Effector memory CD4-positive, alpha-beta T cell (primary cell): ENCODE results near the gene PSMB5.

ENCODE experiments used
- DNase-seq, 3 donors: peaks; one replicate each; pipeline ENCODE4 v3.0.0-alpha.2; 2020
- H3K27ac ChIP-seq: 2 replicates; pipeline ENCODE4 v1.7.0; 2013; ENCODE audit warnings: mild to moderate bottlenecking, low read length, moderate library complexity; ENCODE audit not compliant: insufficient read depth, poor library complexity, severe bottlenecking
- H3K27me3 ChIP-seq: replicated peaks from 2 replicates; pipeline ENCODE4 v1.7.0; 2013; ENCODE audit warnings: mild to moderate bottlenecking, low read length; ENCODE audit not compliant: insufficient read depth, control insufficient read depth, poor library complexity, severe bottlenecking
- H3K36me3 ChIP-seq: 2 replicates; pipeline ENCODE4 v1.7.0; 2013; ENCODE audit warnings: mild to moderate bottlenecking, low read length, moderate library complexity; ENCODE audit not compliant: control insufficient read depth, insufficient read depth
- H3K4me1 ChIP-seq: 2 replicates; pipeline ENCODE4 v1.7.0; 2013; ENCODE audit warnings: low read length, mild to moderate bottlenecking; ENCODE audit not compliant: control insufficient read depth, insufficient read depth, poor library complexity, severe bottlenecking
- H3K4me3 ChIP-seq: 2 replicates; pipeline ENCODE4 v1.7.0; 2013; ENCODE audit warnings: low read length, low read depth, mild to moderate bottlenecking; ENCODE audit not compliant: insufficient read depth, poor library complexity, severe bottlenecking
- H3K9me3 ChIP-seq: 2 replicates; pipeline ENCODE4 v1.7.0; 2013; ENCODE audit warnings: mild to moderate bottlenecking, low read length, moderate library complexity; ENCODE audit not compliant: control insufficient read depth

Gene PSMB5

DNA sequence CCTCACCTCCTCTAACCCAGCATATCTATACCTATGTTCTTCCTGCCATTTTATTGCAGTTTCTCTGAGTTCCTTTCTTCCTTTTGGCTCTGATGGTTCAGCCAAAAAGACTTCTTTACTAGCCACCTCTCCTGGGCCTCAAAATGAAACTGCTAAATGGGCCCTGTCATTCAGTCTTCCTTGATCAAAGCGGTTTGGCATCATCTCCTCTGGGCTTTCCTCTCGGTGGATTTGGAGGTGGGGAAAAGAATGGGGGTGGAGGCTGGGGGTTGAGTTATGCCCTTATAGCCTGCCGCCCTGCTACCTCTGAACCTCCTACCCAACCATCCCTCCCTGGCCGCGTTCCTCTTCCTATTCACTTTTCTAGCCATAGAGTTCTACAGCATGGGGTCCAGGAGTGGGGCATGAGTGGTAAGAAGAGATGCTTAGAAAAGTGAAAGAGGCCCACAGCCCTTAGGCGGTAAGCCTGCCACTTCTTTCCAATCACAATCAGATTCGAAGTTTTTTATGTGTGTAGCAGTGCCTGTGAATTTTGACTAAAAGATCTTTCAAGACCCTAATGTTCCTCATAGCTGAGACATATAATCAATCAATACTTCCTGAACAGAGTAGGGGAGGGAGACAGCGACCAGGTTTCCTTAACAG, 54.8 kb downstream of the PSMB5 start:
- H3K4me1 ChIP-seq = peaks cover 22% of the 10 kb centered on the region
- no peaks in the 10 kb centered on the region for H3K27me3 ChIP-seq
- no peak for DNase-seq
- H3K27ac ChIP-seq = no peak overlapping the region
- no peaks in the 10 kb centered on the region for H3K36me3 ChIP-seq
- no peaks in the 10 kb centered on the region for H3K9me3 ChIP-seq
- no peak overlapping the region for H3K4me3 ChIP-seq

GRCh38 chr14:22978981-22979671, 55.6 kb downstream of the PSMB5 start:
- H3K36me3 ChIP-seq = no peaks in the 10 kb centered on the region
- H3K4me1 ChIP-seq = peaks cover 22% of the 10 kb centered on the region
- no peaks in the 10 kb centered on the region for H3K27me3 ChIP-seq
- DNase-seq = no peak
- H3K4me3 ChIP-seq = no peak overlapping the region
- H3K27ac ChIP-seq = no peak overlapping the region
- no peaks in the 10 kb centered on the region for H3K9me3 ChIP-seq

- Histone ChIP-seq H3K27me3 (no peaks in the 10 kb centered on the region), H3K4me3 (no peak overlapping the region), H3K27ac (no peak overlapping the region), H3K9me3 (no peaks in the 10 kb centered on the region), H3K36me3 (no peaks in the 10 kb centered on the region), H3K4me1 (peaks cover 21% of the 10 kb centered on the region)
- DNase-seq = no peak
These were observed 56.2 kb downstream of the PSMB5 start for GRCh38 chr14:22978487-22978837.

GRCh38 chr14:22977684-22978486, 56.8 kb downstream of the PSMB5 start:
- Histone ChIP-seq H3K36me3 (no peaks in the 10 kb centered on the region), H3K4me3 (no peak overlapping the region), H3K27ac (no peak overlapping the region), H3K4me1 (peaks cover 17% of the 10 kb centered on the region), H3K9me3 (no peaks in the 10 kb centered on the region), H3K27me3 (no peaks in the 10 kb centered on the region)
- no peak for DNase-seq

DNA sequence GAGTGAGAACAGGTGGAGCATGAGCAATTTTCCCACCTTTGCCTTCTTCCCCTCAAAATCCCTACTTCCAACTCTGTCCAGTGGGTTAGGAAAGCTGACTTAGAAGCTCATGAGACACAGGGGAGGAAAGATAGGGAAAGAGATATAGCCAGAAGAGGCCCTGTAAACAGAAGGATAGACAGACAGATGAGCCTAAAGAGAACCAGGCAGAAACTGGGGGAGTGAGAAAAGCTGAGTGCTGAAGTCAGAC, 57.3 kb downstream of the PSMB5 start:
- no peak for DNase-seq
- no peaks in the 10 kb centered on the region for H3K9me3 ChIP-seq
- no peak overlapping the region for H3K27ac ChIP-seq
- peaks cover 17% of the 10 kb centered on the region for H3K4me1 ChIP-seq
- no peaks in the 10 kb centered on the region for H3K36me3 ChIP-seq
- no peaks in the 10 kb centered on the region for H3K27me3 ChIP-seq
- H3K4me3 ChIP-seq = no peak overlapping the region

DNA sequence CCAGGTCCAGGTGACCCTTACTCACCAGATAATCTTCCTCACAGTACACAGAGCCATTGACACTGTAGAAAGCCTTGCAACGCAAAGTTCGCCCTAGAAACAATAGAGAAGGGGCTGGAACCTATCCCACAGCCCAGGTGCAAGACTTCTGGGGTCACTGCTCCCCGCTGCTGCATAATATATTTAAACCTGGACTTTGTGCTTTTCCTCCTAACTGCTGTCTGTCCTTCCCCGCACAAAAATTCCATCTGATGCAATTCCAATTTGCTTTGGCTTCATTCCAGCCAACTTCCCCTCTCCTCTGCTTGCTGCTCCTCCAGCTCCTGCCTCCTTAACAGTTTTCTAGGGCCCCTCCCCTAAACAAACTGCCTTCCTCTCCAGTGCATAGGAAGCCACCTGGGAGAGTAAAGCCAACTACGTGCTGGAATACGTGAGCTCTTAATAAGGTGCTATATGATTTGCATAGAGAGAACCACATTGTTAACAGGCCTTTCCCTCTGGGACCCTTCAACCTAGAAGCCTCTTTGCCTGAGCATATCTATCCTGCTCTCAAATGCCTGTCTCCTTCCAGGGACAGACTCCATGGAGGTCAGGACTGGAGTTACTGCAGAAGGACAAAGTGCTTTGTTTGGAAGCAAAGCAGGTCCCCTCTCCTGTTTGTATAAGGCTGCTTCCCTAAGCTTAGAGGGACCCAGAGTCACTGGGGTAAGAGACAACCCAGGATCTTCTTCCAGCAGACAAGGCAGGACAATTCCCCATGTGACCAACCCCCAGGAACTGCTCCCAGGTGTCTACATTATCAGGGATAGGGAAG, 57.9 kb downstream of the PSMB5 start:
- Histone ChIP-seq H3K4me1 (peaks cover 12% of the 10 kb centered on the region), H3K36me3 (no peaks in the 10 kb centered on the region), H3K27me3 (no peaks in the 10 kb centered on the region), H3K27ac (no peak overlapping the region), H3K4me3 (no peak overlapping the region), H3K9me3 (no peaks in the 10 kb centered on the region)
- DNase-seq = no peak
